HepG2 (cell line): Measurements from ENCODE around the gene ALPK3. TPM values are rescaled to one million over a fixed set of nuclear protein-coding genes. Genes with fewer than 3 reads are reported as not detected.

ENCODE experiments used
- CBX1 ChIP-seq: IDR thresholded peaks from one replicate; pipeline ENCODE4 v1.6.1; 2016; ENCODE audit warnings: antibody characterized with exemption, low read depth
- ELF4 ChIP-seq: sonication (generic); formaldehyde crosslinking; IDR thresholded peaks from 2 replicates; pipeline ENCODE4 v1.5.0; 2020; ENCODE audit warnings: missing genetic modification reagents, mild to moderate bottlenecking, moderate library complexity, borderline replicate concordance
- GPBP1L1 ChIP-seq: sonication (generic); formaldehyde crosslinking; IDR thresholded peaks from 2 replicates; pipeline ENCODE4 v1.5.0; 2020; ENCODE audit warnings: mild to moderate bottlenecking, missing genetic modification reagents
- KLF16 ChIP-seq, 2 experiments: sonication (generic) in 1 of 2; formaldehyde crosslinking in 1 of 2; IDR thresholded peaks; 2 replicates each; pipeline versions ENCODE4 v1.6.1 to v1.8.0; 2016 to 2023; ENCODE audit warnings: missing genetic modification reagents in 2 of 2, missing compliant biosample characterization in 1 of 2
- MAFG ChIP-seq: sonication (generic); formaldehyde crosslinking; IDR thresholded peaks from 2 replicates; pipeline ENCODE4 v1.5.1; 2020; ENCODE audit warnings: mild to moderate bottlenecking, missing genetic modification reagents
- MTF2 ChIP-seq: sonication (generic); formaldehyde crosslinking; IDR thresholded peaks from 2 replicates; pipeline ENCODE4 v1.5.0; 2020; ENCODE audit warnings: missing genetic modification reagents, borderline replicate concordance
- NFRKB ChIP-seq: fragments of 450-650 bp; IDR thresholded peaks from 2 replicates; pipeline ENCODE4 v1.6.1; 2017
- NRL ChIP-seq: sonication (generic); formaldehyde crosslinking; IDR thresholded peaks from 2 replicates; pipeline ENCODE4 v1.5.0; 2020; ENCODE audit warnings: missing genetic modification reagents, mild to moderate bottlenecking, moderate library complexity, borderline replicate concordance
- PHF8 ChIP-seq: sonication (generic); formaldehyde crosslinking; IDR thresholded peaks from 2 replicates; pipeline ENCODE4 v1.5.0; 2020; ENCODE audit warnings: missing genetic modification reagents
- RBM22 ChIP-seq: fragments of 200-400 bp; formaldehyde crosslinking; optimal IDR thresholded peaks from 2 replicates; pipeline ENCODE3; 2017; ENCODE audit warnings: mild to moderate bottlenecking, low read length, moderate library complexity
- REST ChIP-seq, 2 experiments: IDR thresholded peaks; 2 replicates each; pipeline ENCODE4 v1.6.1; 2011 to 2012; ENCODE audit warnings: low read length in 2 of 2, borderline replicate concordance in 1 of 2, low read depth in 1 of 2, mild to moderate bottlenecking in 1 of 2, moderate library complexity in 1 of 2
- UBTF ChIP-seq: sonication (generic); formaldehyde crosslinking; IDR thresholded peaks from 2 replicates; pipeline ENCODE4 v1.4.0; 2020; ENCODE audit warnings: mild to moderate bottlenecking, missing genetic modification reagents
- ZNF124 ChIP-seq: sonication (generic); formaldehyde crosslinking; IDR thresholded peaks from 2 replicates; pipeline ENCODE4 v1.4.0; 2020; ENCODE audit warnings: missing genetic modification reagents
- ZNF180 ChIP-seq: sonication (generic); formaldehyde crosslinking; IDR thresholded peaks from 2 replicates; pipeline ENCODE4 v1.4.0; 2020; ENCODE audit warnings: low read depth, missing genetic modification reagents, borderline replicate concordance
- ZNF256 ChIP-seq: sonication (generic); formaldehyde crosslinking; conservative IDR thresholded peaks from 2 replicates; pipeline ENCODE4 v1.4.0; 2020; ENCODE audit warnings: missing genetic modification reagents
- ZNF564 ChIP-seq: sonication (generic); formaldehyde crosslinking; IDR thresholded peaks from 2 replicates; pipeline ENCODE4 v1.8.1; 2023; ENCODE audit warnings: mild to moderate bottlenecking, missing genetic modification reagents
- ZNF570 ChIP-seq: sonication (generic); formaldehyde crosslinking; IDR thresholded peaks from 2 replicates; pipeline ENCODE4 v1.4.0; 2020; ENCODE audit warnings: mild to moderate bottlenecking, missing genetic modification reagents, borderline replicate concordance
- ZNF674 ChIP-seq: sonication (generic); formaldehyde crosslinking; IDR thresholded peaks from 2 replicates; pipeline ENCODE4 v1.5.0; 2020; ENCODE audit warnings: low read depth, mild to moderate bottlenecking, missing genetic modification reagents
- ZNF839 ChIP-seq: sonication (generic); formaldehyde crosslinking; IDR thresholded peaks from 2 replicates; pipeline ENCODE4 v1.4.0; 2020; ENCODE audit warnings: missing genetic modification reagents, mild to moderate bottlenecking, borderline replicate concordance
- ZUFSP ChIP-seq: sonication (generic); formaldehyde crosslinking; IDR thresholded peaks from 2 replicates; pipeline ENCODE4 v1.9.0; 2021; ENCODE audit warnings: missing genetic modification reagents, mild to moderate bottlenecking, borderline replicate concordance
- polyA plus RNA-seq, 8 experiments: library from polyadenylated mRNA; depleted of rRNA in 3 of 8; stranded (reverse) in 7 of 8; unstranded in 1 of 8; fragments of >200 nt; fragmentation: Illumina TruSeq in 4 of 8; extraction: Trizol in 4 of 8; gene quantifications; 2 replicates each; pipeline versions ENCODE4 v1.2.1 to v1.2.3, GENCODE V29; 2011 to 2016; ENCODE audit warnings: low read depth in 4 of 8, missing spikeins in 1 of 8, mixed read lengths in 1 of 8; ENCODE audit not compliant: insufficient read depth in 1 of 8
- total RNA-seq, 5 experiments: library from RNA; depleted of rRNA; stranded (reverse); fragments of >200 nt; fragmentation: Illumina TruSeq; extraction: Trizol; gene quantifications; 2 replicates each; pipeline ENCODE4 v1.2.3, GENCODE V29; 2016; ENCODE audit warnings: low read depth in 1 of 5

Gene ALPK3
- total and polyA plus RNA-seq, 2 of the 13 experiments (the other 11 are each of a cell fraction or from before 2014, with no cell fraction given) = 0.04 to 0.42 TPM

- 0 out of 2 replicates have a peak, but pooled peaks have one; percentile 20 for TF ChIP-seq UBTF (CRISPR knock-in tag)
- no peak for TF ChIP-seq PHF8 (CRISPR knock-in tag)
- no peak for TF ChIP-seq GPBP1L1
- no peak for TF ChIP-seq CBX1
- TF ChIP-seq REST (IDR thresholded peaks at IDR 0.05; ENCODE audit: borderline replicate concordance in 1 of 2, low read depth in 1 of 2, low read length in 2 of 2) = no peak
- no peak for TF ChIP-seq RBM22
- no peak for TF ChIP-seq ZNF570 (CRISPR knock-in tag)
- TF ChIP-seq ZNF180 (CRISPR knock-in tag) = no peak
- no peak for TF ChIP-seq ZUFSP (CRISPR knock-in tag)
- TF ChIP-seq ELF4 (CRISPR knock-in tag) = no peak
- no peak for TF ChIP-seq ZNF256 (CRISPR knock-in tag)
- TF ChIP-seq ZNF564 (CRISPR knock-in tag) = no peak
- no peak for TF ChIP-seq ZNF124 (CRISPR knock-in tag)
- TF ChIP-seq NFRKB = no peak
- TF ChIP-seq ZNF839 (CRISPR knock-in tag) = no peak
- TF ChIP-seq MAFG = no peak
- TF ChIP-seq MTF2 (CRISPR knock-in tag) = no peak
- no peak for TF ChIP-seq ZNF674
- peak; percentile 24 for TF ChIP-seq NRL
- TF ChIP-seq KLF16 (CRISPR knock-in tag; IDR thresholded peaks at IDR 0.05) = no peak
These were observed 67.0 kb downstream of the ALPK3 start, which contains the start of gene SLC28A1 (continued) for GRCh38 chr15:84883916-84884781.
